Measurements from ENCODE around the gene PDPR. TPM values are rescaled to one million over a fixed set of nuclear protein-coding genes. Genes with fewer than 3 reads are reported as not detected.

The PDPR gene
- total and polyA plus RNA-seq, 2 of the 8 experiments (the other 6 are each of a cell fraction or from before 2014, with no cell fraction given) = 40.2 to 43.1 TPM

Small RNAs within 50 kb of the gene (small RNA-seq; reads per million reads assigned to genes)
- gene AC009060.2 (ENCODE audit: insufficient read depth) = not detected

Other genes with a start within 250 kb of the PDPR start
- 0.92 and 1.4 TPM in 2 replicates for gene CLEC18A, start 163.0 kb upstream of the PDPR start, total RNA-seq (2021; fragmentation: NEBNext Ultra II Directional; extraction: Animal tissue kit (Norgen Biotek cat#: 25700))
- 1.3 and 1.9 TPM in 2 replicates for gene CLEC18A, start 163.0 kb upstream of the PDPR start, polyA plus RNA-seq (2011; rRNA removed)
- 0.50 TPM in 1 of 2 replicates, not detected in the other for gene CLEC18C, start 59.5 kb downstream of the PDPR start, total RNA-seq (2021; fragmentation: NEBNext Ultra II Directional; extraction: Animal tissue kit (Norgen Biotek cat#: 25700))
- 0.11 and 0.52 TPM in 2 replicates for gene CLEC18C, start 59.5 kb downstream of the PDPR start, polyA plus RNA-seq (2011; rRNA removed)
- 21.7 and 22.5 TPM in 2 replicates for gene EXOSC6, start 137.6 kb downstream of the PDPR start, total RNA-seq (2021; fragmentation: NEBNext Ultra II Directional; extraction: Animal tissue kit (Norgen Biotek cat#: 25700))
- gene EXOSC6, start 137.6 kb downstream of the PDPR start, polyA plus RNA-seq (2011; rRNA removed) = 8.7 and 9.7 TPM in 2 replicates
- 231 and 235 TPM in 2 replicates for gene AARS1, start 175.2 kb downstream of the PDPR start, total RNA-seq (2021; fragmentation: NEBNext Ultra II Directional; extraction: Animal tissue kit (Norgen Biotek cat#: 25700))
- 130 and 164 TPM in 2 replicates for gene AARS1, start 175.2 kb downstream of the PDPR start, polyA plus RNA-seq (2011; rRNA removed)
- 42.7 and 46.6 TPM in 2 replicates for gene DDX19B, start 184.9 kb downstream of the PDPR start, total RNA-seq (2021; fragmentation: NEBNext Ultra II Directional; extraction: Animal tissue kit (Norgen Biotek cat#: 25700))
- 36.5 and 40.5 TPM in 2 replicates for gene DDX19B, start 184.9 kb downstream of the PDPR start, polyA plus RNA-seq (2011; rRNA removed)
- 50.3 and 50.8 TPM in 2 replicates for gene DDX19A, start 232.6 kb downstream of the PDPR start, total RNA-seq (2021; fragmentation: NEBNext Ultra II Directional; extraction: Animal tissue kit (Norgen Biotek cat#: 25700))
- gene DDX19A, start 232.6 kb downstream of the PDPR start, polyA plus RNA-seq (2011; rRNA removed) = 27.9 and 30.7 TPM in 2 replicates